GM19463 (cell line): Measurements from ENCODE around the gene SEMA6D.

Experiments
- ATAC-seq: cut with Tn5 transposase; IDR thresholded peaks from one replicate; pipeline ENCODE4 v1.9.1; 2021; ENCODE audit warnings: mild to moderate bottlenecking, moderate library complexity; ENCODE audit not compliant: unreplicated experiment

SEMA6D gene

GRCh38 chr15:47743385-47743784 lies 26.1 kb downstream of the SEMA6D start:
- no peak for ATAC-seq

- no peak for ATAC-seq
These were observed 26.6 kb downstream of the SEMA6D start for GRCh38 chr15:47743886-47744285.

GRCh38 chr15:47744496-47744895 lies 27.2 kb downstream of the SEMA6D start:
- no peak for ATAC-seq

GRCh38 chr15:47744973-47745372 lies 27.7 kb downstream of the SEMA6D start:
- ATAC-seq: no peak

- ATAC-seq: no peak
These were observed 29.2 kb downstream of the SEMA6D start for GRCh38 chr15:47746516-47746915.

- ATAC-seq: no peak
These were observed 32.9 kb downstream of the SEMA6D start for GRCh38 chr15:47750030-47750739.

- ATAC-seq: no peak
These were observed 33.5 kb downstream of the SEMA6D start for GRCh38 chr15:47750740-47751262.

GRCh38 chr15:47753591-47753990 lies 36.3 kb downstream of the SEMA6D start:
- no peak for ATAC-seq

GRCh38 chr15:47754312-47754711 lies 37.0 kb downstream of the SEMA6D start:
- ATAC-seq: no peak

- ATAC-seq: no peak
These were observed 38.6 kb downstream of the SEMA6D start for GRCh38 chr15:47755941-47756340.

- ATAC-seq: no peak
These were observed 39.6 kb downstream of the SEMA6D start for GRCh38 chr15:47756872-47757271.

GRCh38 chr15:47757331-47757730 lies 40.0 kb downstream of the SEMA6D start:
- no peak for ATAC-seq

- no peak for ATAC-seq
These were observed 45.3 kb downstream of the SEMA6D start for GRCh38 chr15:47762621-47763020.

- ATAC-seq: no peak
These were observed 47.4 kb downstream of the SEMA6D start for GRCh38 chr15:47764666-47765065.

- ATAC-seq: no peak
These were observed 49.1 kb downstream of the SEMA6D start for GRCh38 chr15:47766406-47766805.

GRCh38 chr15:47767035-47767434 lies 49.7 kb downstream of the SEMA6D start:
- no peak for ATAC-seq

GRCh38 chr15:47768735-47769134 lies 51.4 kb downstream of the SEMA6D start:
- ATAC-seq: no peak

GRCh38 chr15:47769166-47769565 lies 51.9 kb downstream of the SEMA6D start:
- ATAC-seq: no peak

GRCh38 chr15:47773143-47773542 lies 55.8 kb downstream of the SEMA6D start:
- no peak for ATAC-seq

GRCh38 chr15:47778263-47778770 lies 61.0 kb downstream of the SEMA6D start:
- ATAC-seq: no peak

GRCh38 chr15:47780971-47781370 lies 63.7 kb downstream of the SEMA6D start:
- no peak for ATAC-seq

- no peak for ATAC-seq
These were observed 64.2 kb downstream of the SEMA6D start for GRCh38 chr15:47781527-47781926.

GRCh38 chr15:47784820-47785219 lies 67.5 kb downstream of the SEMA6D start:
- no peak for ATAC-seq
